C1 segment of cervical spinal cord (tissue), 14 donors: ENCODE results near the gene BUD31.

ENCODE experiments used
- DNase-seq, 14 donors: peaks; one replicate each; lab custom pipeline; 2025; lab: John Stamatoyannopoulos, UW

BUD31 gene

GRCh38 chr7:99397297-99397983 lies 11.3 kb upstream of the BUD31 start:
- DNase-seq = no peak

GRCh38 chr7:99398891-99399445 lies 9.8 kb upstream of the BUD31 start:
- DNase-seq = no peak

DNA sequence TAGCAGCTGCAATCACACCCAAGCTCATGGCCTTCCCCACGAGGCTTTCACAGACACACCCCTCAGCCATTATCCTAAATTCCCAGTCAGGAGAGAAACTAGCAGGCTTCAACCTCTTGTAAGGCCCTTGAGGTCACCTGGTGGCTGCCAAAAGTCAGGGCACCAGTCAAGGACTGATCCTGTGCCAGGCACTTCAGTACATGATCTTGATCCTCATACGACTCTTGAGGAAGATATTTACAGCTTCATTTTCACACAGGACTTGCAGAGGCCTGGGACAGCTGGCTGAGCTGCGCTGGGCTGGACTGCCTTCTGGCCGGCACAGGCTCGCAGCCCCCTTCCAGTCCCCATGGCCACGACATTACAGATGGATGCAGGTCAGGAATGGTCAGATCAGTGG lies 9.2 kb upstream of the BUD31 start:
- no peak for DNase-seq

DNA sequence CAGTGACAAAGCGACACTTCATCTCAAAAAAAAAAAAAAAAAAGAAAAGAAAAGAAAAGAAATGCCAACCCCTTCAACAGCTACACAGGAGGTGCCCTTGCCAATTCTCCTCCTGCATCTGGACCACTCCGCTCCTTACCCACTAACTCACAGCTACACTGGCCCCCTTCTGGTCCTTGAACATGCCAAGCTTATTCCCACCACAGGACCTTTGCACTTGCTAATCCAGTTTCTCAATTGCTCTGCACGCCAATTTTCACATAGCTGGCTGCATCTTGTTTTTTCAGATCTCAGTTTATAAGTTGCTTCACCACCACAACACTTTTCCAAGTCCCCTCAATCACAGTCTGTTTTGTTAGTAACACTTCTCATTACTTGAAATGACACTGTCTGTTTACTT lies 5.9 kb upstream of the BUD31 start:
- no peak for DNase-seq

GRCh38 chr7:99403764-99404163 lies 5.0 kb upstream of the BUD31 start:
- DNase-seq = no peak

- no peak for DNase-seq
These were observed 4.4 kb upstream of the BUD31 start for GRCh38 chr7:99404235-99404976.

DNA sequence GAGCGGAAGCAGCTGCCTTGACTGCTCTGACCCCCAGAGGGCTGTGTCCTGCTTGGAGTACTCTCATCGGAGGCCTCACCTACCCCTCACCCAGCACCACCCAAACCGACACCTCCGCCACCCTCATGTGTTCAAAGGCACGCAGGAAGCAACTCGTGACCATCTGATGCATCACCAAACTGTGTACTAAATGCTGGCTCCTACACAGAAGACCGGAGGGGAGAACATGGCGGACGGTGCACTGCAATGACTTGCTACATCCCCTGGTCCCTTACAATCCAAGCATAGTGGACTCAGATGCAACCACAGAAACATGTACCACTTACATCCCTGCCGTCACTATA lies 3.8 kb upstream of the BUD31 start:
- no peak for DNase-seq

GRCh38 chr7:99406557-99406956 lies 2.2 kb upstream of the BUD31 start:
- no peak for DNase-seq

- peak in 3 of 14 donors; percentile 27 to 60 (median 45) for DNase-seq
These were observed 844 bp upstream of the BUD31 start for GRCh38 chr7:99407872-99408378.

- peak in 1 of 14 donors; percentile 45 for DNase-seq
These were observed 413 bp downstream of the BUD31 start for GRCh38 chr7:99409192-99409572.

GRCh38 chr7:99409806-99410205 lies 1.0 kb downstream of the BUD31 start:
- DNase-seq = no peak

- DNase-seq = no peak
These were observed 1.9 kb downstream of the BUD31 start for GRCh38 chr7:99410635-99411034.

DNA sequence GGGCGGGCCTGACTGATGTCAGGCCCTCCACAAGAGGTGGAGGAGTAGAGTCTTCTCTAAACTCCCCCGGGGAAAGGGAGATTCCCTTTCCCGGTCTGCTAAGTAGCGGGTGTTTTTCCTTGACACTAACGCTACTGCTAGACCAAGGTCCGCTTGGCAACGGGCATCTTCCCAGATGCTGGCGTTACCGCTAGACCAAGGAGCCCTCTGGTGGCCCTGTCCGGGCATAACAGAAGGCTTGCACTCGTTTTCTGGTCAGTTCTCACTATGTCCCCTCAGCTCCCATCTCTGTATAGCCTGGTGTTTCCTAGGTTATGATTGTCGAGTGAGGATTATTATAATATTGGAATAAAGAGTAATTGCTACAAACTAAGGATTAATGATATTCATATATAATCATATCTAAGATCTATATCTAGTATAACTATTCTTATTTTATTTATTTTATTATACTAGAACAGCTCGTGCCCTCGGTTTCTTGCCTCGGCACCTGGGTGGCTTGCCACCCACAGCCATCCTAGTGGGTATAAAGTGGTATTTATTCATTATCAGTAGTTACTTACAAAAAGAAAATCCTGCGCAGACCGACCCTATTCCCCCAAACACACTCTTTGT lies 6.9 kb downstream of the BUD31 start:
- DNase-seq = peak in 4 of 14 donors; percentile 1 to 19 (median 6)

GRCh38 chr7:99418260-99418659 lies 9.5 kb downstream of the BUD31 start:
- no peak for DNase-seq

- no peak for DNase-seq
These were observed 10.7 kb downstream of the BUD31 start for GRCh38 chr7:99419323-99420021.

DNA sequence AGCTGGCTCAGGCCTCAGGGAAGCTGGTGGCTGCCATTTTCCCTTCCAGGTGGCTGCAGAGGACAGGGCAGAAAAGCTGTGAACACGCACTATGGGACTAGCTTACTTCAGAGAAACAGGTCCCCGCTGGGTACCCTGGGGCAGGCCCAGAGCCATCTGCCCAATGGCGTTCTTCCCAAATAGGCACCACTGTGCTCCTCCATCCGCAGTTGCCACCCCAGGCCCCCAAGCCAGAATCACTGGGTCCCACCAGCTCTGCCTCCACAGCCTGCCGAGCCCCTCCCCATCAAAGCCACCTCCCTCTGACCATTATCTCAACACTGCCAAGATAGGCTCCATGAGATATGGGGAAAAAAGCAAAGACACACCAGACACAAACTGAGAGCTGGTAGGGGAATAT lies 11.4 kb downstream of the BUD31 start:
- DNase-seq = no peak

- DNase-seq = no peak
These were observed 12.2 kb downstream of the BUD31 start for GRCh38 chr7:99420986-99421385.

DNA sequence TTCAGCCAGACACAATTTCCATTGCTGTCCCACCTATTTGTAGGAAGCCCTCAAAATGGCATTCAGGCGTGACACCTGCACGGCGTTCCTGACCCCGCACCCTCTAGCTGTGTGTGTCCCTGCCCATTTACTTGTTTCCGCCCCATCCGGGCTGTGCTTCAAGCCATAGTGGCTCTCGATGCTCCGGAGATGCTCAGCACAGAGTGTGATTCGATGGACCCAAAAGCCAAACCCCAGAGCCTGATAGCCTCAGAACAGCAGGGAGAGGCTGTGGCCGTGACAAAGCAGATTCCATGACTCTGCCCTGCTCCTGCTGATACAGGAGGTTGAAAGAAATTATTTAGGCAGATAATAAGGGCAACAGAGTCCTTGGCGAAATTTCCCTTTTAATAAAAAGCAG lies 13.4 kb downstream of the BUD31 start:
- DNase-seq = no peak

- no peak for DNase-seq
These were observed 13.9 kb downstream of the BUD31 start for GRCh38 chr7:99422625-99423024.

GRCh38 chr7:99424932-99425730 lies 16.4 kb downstream of the BUD31 start:
- DNase-seq = no peak

DNA sequence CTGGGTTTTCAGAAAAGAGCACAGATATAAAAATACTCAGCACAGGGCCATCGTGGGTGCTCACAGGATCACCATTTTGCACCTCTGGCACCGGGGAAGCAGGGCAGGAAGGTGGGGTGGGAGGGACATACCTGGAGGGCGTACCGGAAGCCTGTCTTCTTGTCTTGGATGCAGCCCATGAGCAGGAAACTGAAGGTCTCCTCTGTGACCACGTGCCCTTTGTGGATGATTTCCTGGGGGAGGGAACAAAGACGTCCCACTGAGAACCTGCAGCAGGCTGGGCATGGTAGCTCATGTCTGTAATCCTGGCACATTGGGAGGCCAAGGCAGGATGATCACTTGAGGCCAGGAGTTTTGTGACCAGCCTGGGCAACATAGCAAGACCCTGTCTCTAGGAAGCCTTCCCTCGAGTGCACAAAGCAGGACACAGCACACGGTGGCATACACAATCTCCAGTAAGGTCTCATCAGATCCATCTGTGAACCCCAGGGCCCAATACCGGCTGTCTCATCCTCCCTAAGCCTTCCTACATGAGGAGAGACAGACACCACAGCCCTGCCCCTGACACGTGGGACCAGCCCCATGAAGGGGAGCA lies 20.3 kb downstream of the BUD31 start:
- no peak for DNase-seq
